Astrocyte of the spinal cord (primary cell): Measurements from ENCODE around the gene C5orf15.
A peak's percentile ranks its signal among the peaks of the same experiment; 100 is the strongest.
"Not testable (repeated sequence)": the region's sequence is repeated elsewhere in the genome, so short reads cannot be mapped to it uniquely, and the experiment has no call there.

Experiments
- DNase-seq: peaks from one replicate; pipeline ENCODE4 v3.0.0; 2011; ENCODE audit warnings: low read depth, low spot score
- H3K4me3 ChIP-seq: 2 replicates; pipeline ENCODE4 v1.5.1; 2011; ENCODE audit warnings: low read depth, mild to moderate bottlenecking, low read length, moderate library complexity
- in situ Hi-C: cut with HindIII; loops from 2 replicates; pipeline ENCODE4 v1.10.0; 2017; ENCODE audit warnings: low sequenced_read_pairs
- TF ChIP-seq, protein P1 (sequence below): IDR thresholded peaks from 2 replicates; pipeline ENCODE4 v1.5.1; 2012; ENCODE audit warnings: low read depth, mild to moderate bottlenecking, low read length, inconsistent platforms

The C5orf15 gene

GRCh38 chr5:133981714-133982113, 13.3 kb upstream of the C5orf15 start:
- TF ChIP-seq, protein P1, sequence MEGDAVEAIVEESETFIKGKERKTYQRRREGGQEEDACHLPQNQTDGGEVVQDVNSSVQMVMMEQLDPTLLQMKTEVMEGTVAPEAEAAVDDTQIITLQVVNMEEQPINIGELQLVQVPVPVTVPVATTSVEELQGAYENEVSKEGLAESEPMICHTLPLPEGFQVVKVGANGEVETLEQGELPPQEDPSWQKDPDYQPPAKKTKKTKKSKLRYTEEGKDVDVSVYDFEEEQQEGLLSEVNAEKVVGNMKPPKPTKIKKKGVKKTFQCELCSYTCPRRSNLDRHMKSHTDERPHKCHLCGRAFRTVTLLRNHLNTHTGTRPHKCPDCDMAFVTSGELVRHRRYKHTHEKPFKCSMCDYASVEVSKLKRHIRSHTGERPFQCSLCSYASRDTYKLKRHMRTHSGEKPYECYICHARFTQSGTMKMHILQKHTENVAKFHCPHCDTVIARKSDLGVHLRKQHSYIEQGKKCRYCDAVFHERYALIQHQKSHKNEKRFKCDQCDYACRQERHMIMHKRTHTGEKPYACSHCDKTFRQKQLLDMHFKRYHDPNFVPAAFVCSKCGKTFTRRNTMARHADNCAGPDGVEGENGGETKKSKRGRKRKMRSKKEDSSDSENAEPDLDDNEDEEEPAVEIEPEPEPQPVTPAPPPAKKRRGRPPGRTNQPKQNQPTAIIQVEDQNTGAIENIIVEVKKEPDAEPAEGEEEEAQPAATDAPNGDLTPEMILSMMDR: no peak
- in situ Hi-C loops: no loop called here
- no peak overlapping the region for H3K4me3 ChIP-seq
- no peak for DNase-seq

- in situ Hi-C loops: no loop called here
- no peak for DNase-seq
- TF ChIP-seq, protein P1: no peak
- H3K4me3 ChIP-seq: no peak overlapping the region
These were observed 12.2 kb upstream of the C5orf15 start for GRCh38 chr5:133980652-133981051.

DNA sequence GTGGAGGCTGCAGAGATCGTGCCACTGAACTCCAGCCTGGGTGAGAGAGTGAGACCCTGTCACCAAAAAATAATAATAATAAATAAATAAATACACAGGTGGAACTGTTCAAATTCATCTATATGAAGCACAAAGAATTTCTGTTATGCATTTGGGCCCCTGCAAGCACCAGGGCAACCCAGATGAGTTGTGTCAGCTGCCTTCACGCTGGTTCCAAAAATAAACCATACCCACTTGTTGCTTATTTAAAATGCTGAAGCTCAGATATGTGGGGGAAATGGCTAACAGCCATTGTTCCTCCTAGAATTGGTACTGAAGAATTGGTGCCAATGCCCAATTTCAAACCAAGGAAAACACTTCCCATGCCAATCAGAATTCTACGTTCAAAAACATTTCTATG, 10.5 kb upstream of the C5orf15 start:
- TF ChIP-seq, protein P1: no peak
- DNase-seq: no peak
- in situ Hi-C loops: no loop called here
- H3K4me3 ChIP-seq: no peak overlapping the region

DNA sequence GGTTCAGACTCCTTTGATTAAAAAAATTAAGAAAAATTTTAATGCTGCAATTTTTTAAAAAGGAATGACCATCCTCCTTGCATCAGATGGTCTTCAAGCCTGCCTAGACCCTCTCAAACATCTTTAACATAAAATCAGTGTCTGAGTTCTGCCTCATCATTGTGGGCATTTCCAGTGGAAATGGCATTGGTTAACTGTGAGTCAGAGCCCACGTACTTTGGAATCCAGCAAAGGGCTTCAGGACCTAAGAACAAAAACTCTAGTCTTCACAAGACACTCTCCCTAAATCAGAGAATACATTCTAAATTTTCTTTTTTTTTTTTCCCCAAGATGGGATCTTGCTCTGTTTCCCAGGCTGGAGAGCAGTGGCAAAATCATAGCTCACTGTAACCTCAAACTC, 9.4 kb upstream of the C5orf15 start:
- no peak overlapping the region for H3K4me3 ChIP-seq
- in situ Hi-C loops: no loop called here
- peak; percentile 80 for DNase-seq
- TF ChIP-seq, protein P1: no peak

GRCh38 chr5:133977161-133977787, 8.8 kb upstream of the C5orf15 start:
- no peak for DNase-seq
- TF ChIP-seq, protein P1: no peak
- in situ Hi-C loops: no loop called here

DNA sequence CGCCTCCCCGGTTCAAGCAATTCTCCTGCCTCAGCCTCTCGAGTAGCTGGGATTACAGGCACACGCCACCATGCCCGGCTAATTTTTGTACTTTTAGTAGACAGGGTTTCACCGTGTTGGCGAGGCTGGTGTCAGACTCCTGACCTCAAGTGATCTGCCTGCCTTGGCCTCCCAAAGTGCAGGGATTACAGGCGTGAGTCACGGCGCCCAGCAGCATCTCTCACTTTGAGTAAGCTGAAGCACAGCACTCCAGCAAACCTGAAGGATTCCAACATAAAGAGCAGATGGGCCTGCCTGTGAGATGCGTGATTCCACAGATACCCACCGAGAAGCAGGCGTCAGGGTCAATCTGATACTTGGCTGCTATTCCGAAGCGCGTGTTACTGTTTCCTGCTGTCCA, 7.1 kb upstream of the C5orf15 start:
- in situ Hi-C loops, H3K4me3 ChIP-seq, DNase-seq: not testable (repeated sequence)

More at GRCh38 chr5:133977161-133977787, 8.8 kb upstream of the C5orf15 start:
- no peak overlapping the region for H3K4me3 ChIP-seq

GRCh38 chr5:133974142-133974541, 5.7 kb upstream of the C5orf15 start:
- no peak overlapping the region for H3K4me3 ChIP-seq
- DNase-seq: no peak
- TF ChIP-seq, protein P1: no peak
- in situ Hi-C loops: no loop called here
